ENCODE data around the gene NRG4. TPM values are rescaled to one million over a fixed set of nuclear protein-coding genes. Genes with fewer than 3 reads are reported as not detected.

Gene NRG4
- total and polyA plus RNA-seq, 2 donors (not counting 3 experiments of a cell fraction or from before 2014, with no cell fraction given) = not detected

DNA sequence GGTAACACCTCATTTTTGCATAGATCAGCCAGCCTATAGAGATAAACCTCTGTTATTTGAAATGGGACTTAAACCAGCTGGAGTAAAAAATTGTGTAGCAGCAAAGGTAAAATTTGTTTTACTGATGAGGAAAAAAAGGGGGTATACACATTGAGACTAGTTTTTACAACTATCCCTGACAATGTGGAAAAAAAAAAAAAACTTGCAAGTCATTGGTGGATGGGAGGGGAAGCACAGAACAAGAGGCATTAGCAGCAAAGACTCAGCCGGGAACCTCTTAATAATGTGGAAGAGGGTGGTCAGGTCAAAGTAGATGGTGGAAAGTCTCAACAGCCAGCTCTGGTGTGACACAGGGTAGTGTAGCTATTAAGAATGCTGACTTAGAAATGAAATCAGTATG, 94.1 kb downstream of the NRG4 start:
- no peaks in the 10 kb centered on the region for H3K27me3 ChIP-seq (ENCODE audit: control insufficient read depth in 2 of 2, insufficient read depth in 2 of 2, low read length in 2 of 2)
- H3K4me3 ChIP-seq (replicated peaks in 1 of 3; ENCODE audit: insufficient read depth in 1 of 3, low read depth in 1 of 3, low read length in 3 of 3) = no peak overlapping the region
- DNase-seq (ENCODE audit: low read depth, low spot score) (no peak), FAIRE-seq (no peak)
- peaks cover 19% of the 10 kb centered on the region for H3K79me2 ChIP-seq (ENCODE audit: control insufficient read depth, insufficient read depth, low read length)
- peaks cover 8 to 18% of the 10 kb centered on the region in 2 experiments for H3K36me3 ChIP-seq (ENCODE audit: control insufficient read depth in 2 of 2, extremely low read depth in 1 of 2, insufficient read depth in 2 of 2, low read length in 2 of 2)
- ChIA-PET POLR2A (no interaction called here), CTCF (interaction anchor here (1.0 to 1.6 kb wide), 3 partner anchors 11 to 56 kb away, joined by 3 read pairs; no protein-coding TSS in a partner anchor)
- H4K20me1 ChIP-seq (replicated peaks; ENCODE audit: control insufficient read depth, extremely low read depth, insufficient read depth, low read length) = no peaks in the 10 kb centered on the region
- H3K4me2 ChIP-seq (ENCODE audit: insufficient read depth, low read length) = no peak overlapping the region
- no peak overlapping the region for H3K9ac ChIP-seq (replicated peaks; ENCODE audit: extremely low read depth, insufficient read depth, low read length)
- H3K4me1 ChIP-seq (ENCODE audit: control insufficient read depth, extremely low read depth, insufficient read depth, low read length) = peaks cover 12% of the 10 kb centered on the region
- no TSS peak for BruUV-seq (replicated peaks)
- TF ChIP-seq MYC (IDR thresholded peaks at IDR 0.05; ENCODE audit: low read depth, low read length) = no peak
- TF ChIP-seq EZH2 (IDR thresholded peaks at IDR 0.05; ENCODE audit: borderline replicate concordance, low read depth, low read length, severe bottlenecking) = no peak
- TF ChIP-seq JUN (IDR thresholded peaks at IDR 0.05; ENCODE audit: borderline replicate concordance, insufficient read depth, insufficient read length, low read depth) = no peak
- TF ChIP-seq, protein P1, sequence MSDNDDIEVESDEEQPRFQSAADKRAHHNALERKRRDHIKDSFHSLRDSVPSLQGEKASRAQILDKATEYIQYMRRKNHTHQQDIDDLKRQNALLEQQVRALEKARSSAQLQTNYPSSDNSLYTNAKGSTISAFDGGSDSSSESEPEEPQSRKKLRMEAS (IDR thresholded peaks at IDR 0.05; ENCODE audit: insufficient read depth, insufficient read length) = no peak
- TF ChIP-seq POLR2AphosphoS5 (IDR thresholded peaks at IDR 0.05; ENCODE audit: insufficient read depth, low read depth, low read length) = no peak
- TF ChIP-seq, protein P2, sequence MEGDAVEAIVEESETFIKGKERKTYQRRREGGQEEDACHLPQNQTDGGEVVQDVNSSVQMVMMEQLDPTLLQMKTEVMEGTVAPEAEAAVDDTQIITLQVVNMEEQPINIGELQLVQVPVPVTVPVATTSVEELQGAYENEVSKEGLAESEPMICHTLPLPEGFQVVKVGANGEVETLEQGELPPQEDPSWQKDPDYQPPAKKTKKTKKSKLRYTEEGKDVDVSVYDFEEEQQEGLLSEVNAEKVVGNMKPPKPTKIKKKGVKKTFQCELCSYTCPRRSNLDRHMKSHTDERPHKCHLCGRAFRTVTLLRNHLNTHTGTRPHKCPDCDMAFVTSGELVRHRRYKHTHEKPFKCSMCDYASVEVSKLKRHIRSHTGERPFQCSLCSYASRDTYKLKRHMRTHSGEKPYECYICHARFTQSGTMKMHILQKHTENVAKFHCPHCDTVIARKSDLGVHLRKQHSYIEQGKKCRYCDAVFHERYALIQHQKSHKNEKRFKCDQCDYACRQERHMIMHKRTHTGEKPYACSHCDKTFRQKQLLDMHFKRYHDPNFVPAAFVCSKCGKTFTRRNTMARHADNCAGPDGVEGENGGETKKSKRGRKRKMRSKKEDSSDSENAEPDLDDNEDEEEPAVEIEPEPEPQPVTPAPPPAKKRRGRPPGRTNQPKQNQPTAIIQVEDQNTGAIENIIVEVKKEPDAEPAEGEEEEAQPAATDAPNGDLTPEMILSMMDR (IDR thresholded peaks at IDR 0.05; ENCODE audit: extremely low read depth in 1 of 2, insufficient read depth in 1 of 2, low read depth in 1 of 2, low read length in 2 of 2) = no peak
- TF ChIP-seq POLR2A (IDR thresholded peaks at IDR 0.05; ENCODE audit: low read depth, low read length) = no peak
- TF ChIP-seq FOS (IDR thresholded peaks at IDR 0.05; ENCODE audit: borderline replicate concordance, insufficient read depth, low read length) = no peak
- TF ChIP-seq GATA2 (IDR thresholded peaks at IDR 0.05; ENCODE audit: insufficient read depth, insufficient read length, low read depth, low read length) = no peak
- intact Hi-C loops (cut with micrococcal nuclease) (no loop called here), dilution Hi-C loops (cut with MboI; ENCODE audit: extremely low pct_ligation_motif_present, low sequenced_read_pairs) (no loop called here)
- no peak overlapping the region for H3K27ac ChIP-seq (ENCODE audit: insufficient read depth, low read depth, low read length)
- no peak overlapping the region for H2AFZ ChIP-seq (ENCODE audit: low read depth, low read length)
- no peaks in the 10 kb centered on the region for H3K9me1 ChIP-seq (replicated peaks; ENCODE audit: control insufficient read depth, extremely low read depth, insufficient read depth, low read length)
- no peaks in the 10 kb centered on the region for H3K9me3 ChIP-seq (replicated peaks; ENCODE audit: control insufficient read depth, insufficient read depth, low read length)
